SK-N-SH (cell line): Measurements from ENCODE around the gene GSTM5. TPM values are rescaled to one million over a fixed set of nuclear protein-coding genes. Genes with fewer than 3 reads are reported as not detected.

Source experiments
- CTCF ChIA-PET: fragments of 300-600, 350-600 bp; formaldehyde crosslinking; extraction: SDS; loops from one replicate; lab custom pipeline; 2021; lab: Yijun Ruan, JAX
- POLR2A ChIA-PET: fragments of 350-600 bp; sonication (Branson Sonifier 250); formaldehyde crosslinking; extraction: SDS; loops from one replicate; lab custom pipeline; 2020; ENCODE audit warnings: antibody characterized with exemption, inconsistent platforms; lab: Yijun Ruan, JAX
- DNase-seq: peaks from one replicate; pipeline ENCODE4 v3.0.0; 2012
- H2AFZ ChIP-seq: fragments of 200-600 bp; sonication (generic); 2 replicates; pipeline ENCODE4 v1.8.1; 2016; ENCODE audit warnings: antibody characterized with exemption, mild to moderate bottlenecking, low read depth
- H3F3A ChIP-seq: fragments of 200-600 bp; sonication (generic); replicated peaks from 2 replicates; pipeline ENCODE3; 2016; ENCODE audit warnings: antibody characterized with exemption, mild to moderate bottlenecking; ENCODE audit not compliant: insufficient read depth
- H3K27ac ChIP-seq, 2 experiments: fragments of 200-500 bp in 1 of 2; fragments of 200-600 bp in 1 of 2; sonication (Bioruptor generic) in 1 of 2; sonication (generic), shearing (Covaris generic) in 1 of 2; 2 replicates each; pipeline versions ENCODE4 v1.5.1 to v1.6.1; 2014 to 2016; ENCODE audit warnings: low read depth in 2 of 2, inconsistent platforms in 1 of 2, low read length in 1 of 2, mild to moderate bottlenecking in 1 of 2, mixed read lengths in 1 of 2
- H3K27me3 ChIP-seq: fragments of 200-600 bp; sonication (generic), shearing (Covaris generic); 2 replicates; pipeline ENCODE4 v1.6.1; 2016; ENCODE audit warnings: mixed run types; ENCODE audit not compliant: insufficient read depth
- H3K36me3 ChIP-seq, 2 experiments: fragments of 200-500 bp in 1 of 2; fragments of 200-600 bp in 1 of 2; sonication (Bioruptor generic) in 1 of 2; sonication (generic) in 1 of 2; replicated peaks in 1 of 2; 2 replicates each; pipeline versions ENCODE3 to v1.5.1; 2014 to 2016; ENCODE audit warnings: low read length in 1 of 2, mild to moderate bottlenecking in 1 of 2; ENCODE audit not compliant: insufficient read depth in 2 of 2, control insufficient read depth in 1 of 2
- H3K4me1 ChIP-seq, 2 experiments: fragments of 200-500 bp in 1 of 2; fragments of 200-600 bp in 1 of 2; sonication (Bioruptor generic) in 1 of 2; sonication (generic), shearing (Covaris generic) in 1 of 2; 2 replicates each; pipeline versions ENCODE4 v1.5.1 to v1.6.1; 2014 to 2016; ENCODE audit warnings: low read depth in 1 of 2, low read length in 1 of 2, mixed run types in 1 of 2; ENCODE audit not compliant: insufficient read depth in 2 of 2, control insufficient read depth in 1 of 2
- H3K4me2 ChIP-seq: fragments of 200-600 bp; sonication (generic), shearing (Covaris generic); 2 replicates; pipeline ENCODE4 v1.6.1; 2017; ENCODE audit warnings: mixed run types
- H3K4me3 ChIP-seq, 2 experiments: fragments of 200-500 bp in 1 of 2; fragments of 200-600 bp in 1 of 2; sonication (Bioruptor generic) in 1 of 2; sonication (generic), shearing (Covaris generic) in 1 of 2; 2 replicates each; pipeline versions ENCODE4 v1.5.1 to v1.8.1; 2014 to 2016; ENCODE audit warnings: low read depth in 2 of 2, inconsistent platforms in 1 of 2, low read length in 1 of 2, mild to moderate bottlenecking in 1 of 2, mixed read lengths in 1 of 2, moderate library complexity in 1 of 2
- H3K79me2 ChIP-seq: fragments of 200-600 bp; sonication (generic); 2 replicates; pipeline ENCODE4 v1.8.1; 2017; ENCODE audit warnings: mild to moderate bottlenecking; ENCODE audit not compliant: insufficient read depth
- H3K9ac ChIP-seq: fragments of 200-600 bp; sonication (generic); 2 replicates; pipeline ENCODE4 v1.6.1; 2017; ENCODE audit warnings: mixed run types
- H3K9me2 ChIP-seq: fragments of 200-600 bp; sonication (generic); 2 replicates; pipeline ENCODE4 v1.6.1; 2017; ENCODE audit warnings: mixed run types
- H3K9me3 ChIP-seq: fragments of 200-600 bp; sonication (generic); 2 replicates; pipeline ENCODE4 v1.6.1; 2017; ENCODE audit warnings: mixed run types, mild to moderate bottlenecking, moderate library complexity
- H4K20me1 ChIP-seq: fragments of 200-600 bp; sonication (generic); 2 replicates; pipeline ENCODE4 v1.6.1; 2017; ENCODE audit warnings: mild to moderate bottlenecking, mixed run types; ENCODE audit not compliant: insufficient read depth
- CHD2 ChIP-seq: fragments of 150-350 bp; IDR thresholded peaks from 2 replicates; pipeline ENCODE4 v1.6.1; 2018; ENCODE audit warnings: low read length; ENCODE audit not compliant: partially characterized antibody
- EP300 ChIP-seq, 2 experiments: IDR thresholded peaks; 2 replicates each; pipeline versions ENCODE4 v1.4.0 to v1.6.1; 2012; ENCODE audit warnings: borderline replicate concordance in 1 of 2, low read depth in 1 of 2, low read length in 1 of 2
- EZH2phosphoT487 ChIP-seq: fragments of 200-600 bp; sonication (generic); IDR thresholded peaks from 2 replicates; pipeline ENCODE4 v1.6.1; 2017; ENCODE audit warnings: low read depth, mixed run types, mild to moderate bottlenecking, antibody characterized with exemption, moderate library complexity, borderline replicate concordance
- FOSL2 ChIP-seq: IDR thresholded peaks from 2 replicates; pipeline ENCODE4 v1.4.0; 2012; ENCODE audit warnings: low read depth, mild to moderate bottlenecking, moderate library complexity, borderline replicate concordance
- FOXM1 ChIP-seq: IDR thresholded peaks from 2 replicates; pipeline ENCODE4 v1.4.0; 2012; ENCODE audit warnings: low read depth, mild to moderate bottlenecking
- GATA2 ChIP-seq: sonication (generic); formaldehyde crosslinking; IDR thresholded peaks from 2 replicates; pipeline ENCODE4 v1.5.0; 2020; ENCODE audit warnings: mild to moderate bottlenecking, missing genetic modification reagents
- IRF3 ChIP-seq: fragments of 150-350 bp; IDR thresholded peaks from 2 replicates; pipeline ENCODE4 v1.6.1; 2016; ENCODE audit warnings: mild to moderate bottlenecking, low read depth, low read length
- JUND ChIP-seq: IDR thresholded peaks from 2 replicates; pipeline ENCODE4 v1.4.0; 2012
- MEF2A ChIP-seq: IDR thresholded peaks from 2 replicates; pipeline ENCODE4 v1.4.0; 2012; ENCODE audit warnings: low read depth, borderline replicate concordance
- NRF1 ChIP-seq: IDR thresholded peaks from 2 replicates; pipeline ENCODE4 v1.6.1; 2012; ENCODE audit warnings: low read depth, mild to moderate bottlenecking, low read length
- PBX3 ChIP-seq: IDR thresholded peaks from 2 replicates; pipeline ENCODE4; 2012
- RAD21 ChIP-seq: IDR thresholded peaks from 2 replicates; pipeline ENCODE4 v1.6.1; 2012; ENCODE audit warnings: mild to moderate bottlenecking, low read length
- REST ChIP-seq: IDR thresholded peaks from 2 replicates; pipeline ENCODE4 v1.6.1; 2012; ENCODE audit warnings: mild to moderate bottlenecking, low read depth, low read length, moderate library complexity
- RFX5 ChIP-seq: IDR thresholded peaks from 2 replicates; pipeline ENCODE4 v1.6.1; 2012; ENCODE audit warnings: mild to moderate bottlenecking, improper control_type of control experiment, low read length
- SMC3 ChIP-seq: IDR thresholded peaks from 2 replicates; pipeline ENCODE4 v1.6.1; 2012; ENCODE audit warnings: low read depth, low read length, improper control_type of control experiment
- TAF1 ChIP-seq: IDR thresholded peaks from 2 replicates; pipeline ENCODE4 v1.6.1; 2012; ENCODE audit warnings: low read depth, mild to moderate bottlenecking, low read length, moderate library complexity, borderline replicate concordance
- YY1 ChIP-seq: IDR thresholded peaks from 2 replicates; pipeline ENCODE4 v1.4.0; 2012; ENCODE audit warnings: low read depth, mild to moderate bottlenecking
- ZBTB33 ChIP-seq: IDR thresholded peaks from 2 replicates; pipeline ENCODE4 v1.4.0; 2012; ENCODE audit warnings: low read depth, borderline replicate concordance
- WGBS: methylation state at CpG from one replicate; pipeline ENCODE4 v1.1.6; 2017; ENCODE audit warnings: low lambda C conversion rate; 5-methylcytosine and 5-hydroxymethylcytosine counted together
- polyA plus RNA-seq, 3 experiments: library from polyadenylated mRNA; depleted of rRNA; stranded (reverse); fragments of >200 nt; gene quantifications; 2 replicates each; pipeline ENCODE4 v1.2.3, GENCODE V29; 2012

The GSTM5 gene
- polyA plus RNA-seq, 1 of the 3 experiments (the other 2 are of a cell fraction): not detected

- TF ChIP-seq REST (no peak), RAD21 (no peak)
Observed at GRCh38 chr1:109762821-109763645, 51.0 kb downstream of the GSTM5 start (continued).

GRCh38 chr1:109763646-109764415 lies 51.8 kb downstream of the GSTM5 start, which contains the start of gene EPS8L3:
Gene EPS8L3 (minus strand): TSS chr1:109763923. CDS start chr1:109761749, 2,174 bp downstream.
- CTCF ChIA-PET: interaction anchor here (1.3 to 5.2 kb wide), 4 partner anchors 10 to 231 kb away, joined by 4 to 36 read pairs (median 5); no protein-coding TSS in a partner anchor
- H3K36me3 ChIP-seq: no peaks in the 10 kb centered on the region
- TF ChIP-seq EZH2phosphoT487 (no peak), ZBTB33 (no peak), YY1 (no peak), FOXM1 (no peak), IRF3 (no peak), JUND (no peak), MEF2A (no peak), PBX3 (no peak), RAD21 (no peak), NRF1 (no peak), CHD2 (no peak), TAF1 (no peak), FOSL2 (no peak), SMC3 (no peak), RFX5 (no peak), EP300 (IDR thresholded peaks at IDR 0.05; ENCODE audit: borderline replicate concordance in 1 of 2, low read depth in 1 of 2, low read length in 1 of 2) (no peak), GATA2 (CRISPR knock-in tag) (no peak)
- TF ChIP-seq, all 33 proteins: peak for 0
- H3K4me2 ChIP-seq: no peak within 1 kb of the TSS
- H3K9ac ChIP-seq: no peak within 1 kb of the TSS
- no peak within 1 kb of the TSS for H3K4me3 ChIP-seq
- no peaks in the 10 kb centered on the region for H3K27me3 ChIP-seq
- H3F3A ChIP-seq: no peaks in the 10 kb centered on the region
- H3K9me3 ChIP-seq: no peaks in the 10 kb centered on the region
- 82% methylated on average over 3 of the region's 11 CpGs for WGBS
- no peaks in the 10 kb centered on the region for H3K79me2 ChIP-seq
- DNase-seq: no peak
- no peaks in the 10 kb centered on the region for H4K20me1 ChIP-seq
- H3K27ac ChIP-seq: no peak within 1 kb of the TSS
- peak within 1 kb of the TSS; percentile 17; the same call in 1 of the 2 replicates for H2AFZ ChIP-seq
- no peaks in the 10 kb centered on the region for H3K9me2 ChIP-seq
- peaks cover 4 to 15% of the 10 kb centered on the region in 2 experiments; a peak in 2 of 4 replicates for H3K4me1 ChIP-seq
- POLR2A ChIA-PET: no interaction called here
